Measurements from ENCODE around the gene KMT2C.

- no peak for TF ChIP-seq CTCF (IDR thresholded peaks at IDR 0.05 in 4 of 5, conservative IDR thresholded peaks at IDR 0.05 in 1 of 5)
- no peak for TF ChIP-seq POLR2A (IDR thresholded peaks at IDR 0.05)
Observed at GRCh38 chr7:152312316-152312715, 123.5 kb downstream of the KMT2C start.

Data from gastrocnemius medialis (tissue), 4 donors.